ENCODE measurements around the gene CAPZB. TPM values are rescaled to one million over a fixed set of nuclear protein-coding genes. Genes with fewer than 3 reads are reported as not detected.

CAPZB gene
- total and polyA plus RNA-seq, 2 experiments from 2014 or later, result 229 to 494 TPM

GRCh38 chr1:19360843-19361610, 124.3 kb downstream of the CAPZB start:
- in situ Hi-C loops (cut with MboI), result no loop called here
- H3K9me2 ChIP-seq (ENCODE audit: insufficient read depth), result no peaks in the 10 kb centered on the region
- peaks cover 19% of the 10 kb centered on the region for H3K4me1 ChIP-seq (ENCODE audit: insufficient read depth)
- WGBS, 2 experiments (ENCODE audit: low coverage in 1 of 2, low lambda C conversion rate in 2 of 2, missing lambda C conversion rate in 2 of 2), result 61 to 65% methylated on average over 18 of the region's 18 CpGs
- TF ChIP-seq EZH2phosphoT487 (IDR thresholded peaks at IDR 0.05; ENCODE audit: insufficient read depth, low read depth), result no peak
- TF ChIP-seq EZH2 (IDR thresholded peaks at IDR 0.05; ENCODE audit: insufficient read depth, poor library complexity, severe bottlenecking), result no peak
- H3K36me3 ChIP-seq (ENCODE audit: low read depth), result peaks cover 9% of the 10 kb centered on the region; the same call in 1 of the 2 replicates
- H3K4me2 ChIP-seq (ENCODE audit: unreplicated experiment), result no peak overlapping the region
- no peaks in the 10 kb centered on the region for H3K27me3 ChIP-seq (replicated peaks; ENCODE audit: insufficient read depth)
- peaks cover 100% of the 10 kb centered on the region for H3K79me2 ChIP-seq (ENCODE audit: insufficient read depth)
- peak overlapping the region; percentile 10; the same call in 1 of the 2 replicates for H3K27ac ChIP-seq
- DNase-seq, result no peak
- no peaks in the 10 kb centered on the region for H4K20me1 ChIP-seq (ENCODE audit: insufficient read depth)
- H3K4me3 ChIP-seq, result no peak overlapping the region
- H3K9me3 ChIP-seq (ENCODE audit: low read depth), result no peaks in the 10 kb centered on the region
- H3F3A ChIP-seq (ENCODE audit: insufficient read depth), result peaks cover 10% of the 10 kb centered on the region
- H2AFZ ChIP-seq, result no peak overlapping the region
- no peak overlapping the region for H3K9ac ChIP-seq

- H3K27me3 ChIP-seq (replicated peaks; ENCODE audit: insufficient read depth), result no peaks in the 10 kb centered on the region
- H3K79me2 ChIP-seq (ENCODE audit: insufficient read depth), result peaks cover 100% of the 10 kb centered on the region
- in situ Hi-C loops (cut with MboI), result no loop called here
- H3K4me3 ChIP-seq, result no peak overlapping the region
- H3K36me3 ChIP-seq (ENCODE audit: low read depth), result peaks cover 15% of the 10 kb centered on the region; the same call in 1 of the 2 replicates
- no peak overlapping the region for H2AFZ ChIP-seq
- H3K27ac ChIP-seq, result no peak overlapping the region
- no peak for DNase-seq
- 50 to 51% methylated on average over 11 of the region's 11 CpGs for WGBS, 2 experiments (ENCODE audit: low coverage in 1 of 2, low lambda C conversion rate in 2 of 2, missing lambda C conversion rate in 2 of 2)
- no peak overlapping the region for H3K9ac ChIP-seq
- no peak overlapping the region for H3K4me2 ChIP-seq (ENCODE audit: unreplicated experiment)
- H3K4me1 ChIP-seq (ENCODE audit: insufficient read depth), result peaks cover 19% of the 10 kb centered on the region
- H4K20me1 ChIP-seq (ENCODE audit: insufficient read depth), result no peaks in the 10 kb centered on the region
- no peak for TF ChIP-seq EZH2phosphoT487 (IDR thresholded peaks at IDR 0.05; ENCODE audit: insufficient read depth, low read depth)
- TF ChIP-seq EZH2 (IDR thresholded peaks at IDR 0.05; ENCODE audit: insufficient read depth, poor library complexity, severe bottlenecking), result no peak
- H3K9me3 ChIP-seq (ENCODE audit: low read depth), result no peaks in the 10 kb centered on the region
- H3K9me2 ChIP-seq (ENCODE audit: insufficient read depth), result no peaks in the 10 kb centered on the region
- H3F3A ChIP-seq (ENCODE audit: insufficient read depth), result peaks cover 10% of the 10 kb centered on the region
These were observed 124.9 kb downstream of the CAPZB start for GRCh38 chr1:19360432-19360831.

DNA sequence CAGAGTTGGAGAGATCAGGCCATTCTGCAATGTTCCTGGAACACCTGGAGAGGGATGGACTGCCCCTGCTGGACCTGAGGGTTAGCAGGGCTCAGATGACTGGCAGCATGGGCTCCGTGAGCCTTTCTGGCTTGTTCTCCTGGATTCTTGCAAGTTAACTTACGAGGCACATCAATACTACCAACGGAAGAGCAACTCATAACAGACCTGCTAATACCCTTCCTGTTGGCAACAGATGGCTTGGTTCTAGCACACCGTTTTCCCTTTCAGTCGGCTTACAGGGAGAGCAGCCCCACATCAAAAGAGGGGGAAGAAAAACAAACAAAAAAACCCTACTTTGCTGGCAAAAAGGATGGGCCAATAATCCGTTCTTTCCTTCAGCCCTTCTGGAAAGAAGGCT, 125.3 kb downstream of the CAPZB start:
- Histone ChIP-seq H3F3A (ENCODE audit: insufficient read depth) (peaks cover 10% of the 10 kb centered on the region), H4K20me1 (ENCODE audit: insufficient read depth) (no peaks in the 10 kb centered on the region), H3K9ac (no peak overlapping the region), H2AFZ (no peak overlapping the region), H3K4me2 (ENCODE audit: unreplicated experiment) (no peak overlapping the region), H3K9me3 (ENCODE audit: low read depth) (no peaks in the 10 kb centered on the region), H3K79me2 (ENCODE audit: insufficient read depth) (peaks cover 100% of the 10 kb centered on the region), H3K9me2 (ENCODE audit: insufficient read depth) (no peaks in the 10 kb centered on the region), H3K27ac (no peak overlapping the region), H3K4me3 (no peak overlapping the region), H3K36me3 (ENCODE audit: low read depth) (peaks cover 19% of the 10 kb centered on the region; the same call in 1 of the 2 replicates), H3K27me3 (replicated peaks; ENCODE audit: insufficient read depth) (no peaks in the 10 kb centered on the region), H3K4me1 (ENCODE audit: insufficient read depth) (peaks cover 19% of the 10 kb centered on the region)
- TF ChIP-seq EZH2phosphoT487 (IDR thresholded peaks at IDR 0.05; ENCODE audit: insufficient read depth, low read depth), result no peak
- no peak for TF ChIP-seq EZH2 (IDR thresholded peaks at IDR 0.05; ENCODE audit: insufficient read depth, poor library complexity, severe bottlenecking)
- DNase-seq, result no peak
- in situ Hi-C loops (cut with MboI), result no loop called here
- 63 to 64% methylated on average over 6 of the region's 6 CpGs for WGBS, 2 experiments (ENCODE audit: low coverage in 1 of 2, low lambda C conversion rate in 2 of 2, missing lambda C conversion rate in 2 of 2)

DNA sequence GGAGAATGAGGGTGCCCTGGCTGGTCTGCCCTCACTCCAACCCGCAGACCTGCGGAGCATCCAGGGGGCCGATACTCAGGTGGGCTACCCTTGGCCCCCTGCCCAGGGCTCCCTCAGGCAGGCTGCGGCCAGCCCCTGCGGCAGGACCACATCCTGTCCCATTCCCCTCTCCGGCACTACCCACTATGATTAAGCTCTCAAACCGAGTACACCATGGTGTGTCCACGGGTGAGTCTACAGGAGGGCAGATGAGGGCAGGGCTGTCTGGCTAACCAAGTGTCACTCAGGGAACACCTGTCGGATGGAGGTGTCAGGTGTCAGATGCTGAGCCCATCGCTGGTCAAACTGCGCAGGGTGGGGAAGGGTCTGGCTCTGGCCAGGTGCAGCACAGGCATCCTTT, 126.0 kb downstream of the CAPZB start:
- no peaks in the 10 kb centered on the region for H3K9me3 ChIP-seq (ENCODE audit: low read depth)
- no peak overlapping the region for H3K4me2 ChIP-seq (ENCODE audit: unreplicated experiment)
- peaks cover 10% of the 10 kb centered on the region for H3F3A ChIP-seq (ENCODE audit: insufficient read depth)
- DNase-seq, result no peak
- no peaks in the 10 kb centered on the region for H4K20me1 ChIP-seq (ENCODE audit: insufficient read depth)
- TF ChIP-seq EZH2 (IDR thresholded peaks at IDR 0.05; ENCODE audit: insufficient read depth, poor library complexity, severe bottlenecking) (no peak), EZH2phosphoT487 (IDR thresholded peaks at IDR 0.05; ENCODE audit: insufficient read depth, low read depth) (no peak)
- in situ Hi-C loops (cut with MboI), result no loop called here
- H3K9ac ChIP-seq, result no peak overlapping the region
- no peaks in the 10 kb centered on the region for H3K27me3 ChIP-seq (replicated peaks; ENCODE audit: insufficient read depth)
- H3K27ac ChIP-seq, result no peak overlapping the region
- peaks cover 17% of the 10 kb centered on the region for H3K4me1 ChIP-seq (ENCODE audit: insufficient read depth)
- WGBS, 2 experiments (ENCODE audit: low coverage in 1 of 2, low lambda C conversion rate in 2 of 2, missing lambda C conversion rate in 2 of 2), result 92 to 93% methylated on average over 11 of the region's 11 CpGs
- H3K79me2 ChIP-seq (ENCODE audit: insufficient read depth), result peaks cover 100% of the 10 kb centered on the region
- no peak overlapping the region for H2AFZ ChIP-seq
- H3K4me3 ChIP-seq, result no peak overlapping the region
- peaks cover 26% of the 10 kb centered on the region for H3K36me3 ChIP-seq (ENCODE audit: low read depth)
- no peaks in the 10 kb centered on the region for H3K9me2 ChIP-seq (ENCODE audit: insufficient read depth)
